22Rv1 (cell line): ENCODE data around the gene UPP1.

Experiments
- H3K27ac ChIP-seq: fragments of 450-650 bp; 2 replicates; pipeline ENCODE4 v1.5.1; 2017
- CTCF ChIP-seq: fragments of 450-650 bp; IDR thresholded peaks from 2 replicates; pipeline ENCODE4 v1.5.1; 2017; ENCODE audit warnings: mild to moderate bottlenecking
- ZFX ChIP-seq: fragments of 450-650 bp; IDR thresholded peaks from 2 replicates; pipeline ENCODE4 v1.6.1; 2017; ENCODE audit warnings: antibody characterized with exemption, borderline replicate concordance

Gene UPP1

GRCh38 chr7:48097521-48098231 is 8.6 kb downstream of the UPP1 start:
- H3K27ac ChIP-seq, result no peak overlapping the region
- TF ChIP-seq CTCF (no peak), ZFX (no peak)

- H3K27ac ChIP-seq, result no peak overlapping the region
Measured at GRCh38 chr7:48098846-48099245, 9.8 kb downstream of the UPP1 start.

DNA sequence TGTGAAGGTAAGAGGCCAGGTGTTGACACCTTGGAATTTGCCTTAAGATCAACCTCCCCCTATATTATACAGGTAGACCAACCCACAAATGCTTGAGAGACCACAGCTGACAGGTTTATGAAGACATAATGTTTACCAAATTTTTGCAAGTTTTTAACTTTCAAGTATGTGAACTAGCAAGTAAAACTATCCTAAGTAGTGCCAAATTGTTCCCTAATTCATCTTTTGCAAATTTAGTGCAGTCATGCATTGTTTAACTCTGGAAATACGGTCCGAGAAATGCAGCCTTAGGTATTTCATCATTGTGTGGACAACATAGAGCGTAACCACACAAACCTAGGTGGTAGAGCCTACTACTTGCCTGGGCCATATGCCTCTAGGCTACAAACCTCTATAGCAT is 10.7 kb downstream of the UPP1 start:
- no peak for TF ChIP-seq CTCF
- no peak for TF ChIP-seq ZFX
- no peak overlapping the region for H3K27ac ChIP-seq

More at GRCh38 chr7:48098846-48099245, 9.8 kb downstream of the UPP1 start:
- TF ChIP-seq ZFX (no peak), CTCF (no peak)

- no peak for TF ChIP-seq CTCF
- no peak for TF ChIP-seq ZFX
Measured at GRCh38 chr7:48101352-48101751, 12.3 kb downstream of the UPP1 start.

DNA sequence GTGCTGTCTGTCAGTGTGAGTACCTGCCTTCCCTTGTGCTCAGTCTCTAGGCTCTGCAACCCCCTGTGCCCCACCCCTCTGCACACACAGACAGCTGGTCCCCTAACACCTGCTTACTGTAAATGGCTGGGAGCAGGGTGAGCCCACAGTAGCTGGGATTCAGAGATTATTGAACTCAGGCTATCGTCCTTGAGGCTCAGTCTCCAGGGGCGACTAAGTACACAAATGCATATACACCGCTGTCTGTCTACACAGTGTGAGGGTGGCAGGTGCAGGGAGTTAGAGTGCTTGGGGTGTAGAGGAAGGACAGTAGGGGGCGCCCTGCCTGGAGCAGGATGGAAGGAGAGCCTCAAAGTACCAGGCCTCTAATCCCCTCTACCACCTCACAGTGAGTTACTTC is 12.9 kb downstream of the UPP1 start:
- no peak overlapping the region for H3K27ac ChIP-seq
- peak; percentile 60 for TF ChIP-seq CTCF
- no peak for TF ChIP-seq ZFX

More at GRCh38 chr7:48101352-48101751, 12.3 kb downstream of the UPP1 start:
- H3K27ac ChIP-seq, result no peak overlapping the region

GRCh38 chr7:48102530-48102929 is 13.5 kb downstream of the UPP1 start:
- H3K27ac ChIP-seq, result no peak overlapping the region
- TF ChIP-seq ZFX, result no peak
- TF ChIP-seq CTCF, result no peak

DNA sequence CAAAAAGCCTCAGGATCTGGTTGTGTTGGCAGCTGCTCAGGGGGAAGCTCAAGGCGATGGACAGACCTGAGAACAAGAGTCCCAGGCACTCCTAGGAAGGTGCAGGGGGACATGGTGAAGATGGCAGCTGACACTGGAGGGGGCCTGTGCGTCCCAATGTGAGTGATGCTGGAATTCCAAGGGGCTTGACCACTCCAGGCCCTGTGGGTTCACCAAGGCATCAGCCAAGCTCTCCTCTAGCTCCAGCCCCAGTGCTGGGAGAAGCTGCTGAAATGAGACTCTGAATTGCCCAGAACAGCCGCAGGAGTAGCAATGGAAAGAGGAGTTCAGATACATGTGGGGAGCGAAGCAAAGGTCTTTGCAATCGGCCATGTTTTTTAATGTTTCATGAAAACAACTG is 16.0 kb downstream of the UPP1 start:
- no peak overlapping the region for H3K27ac ChIP-seq
- no peak for TF ChIP-seq ZFX
- no peak for TF ChIP-seq CTCF
